Measurements from ENCODE around the gene TMEM51. TPM values are rescaled to one million over a fixed set of nuclear protein-coding genes. Genes with fewer than 3 reads are reported as not detected.

Gene TMEM51
- total and polyA plus RNA-seq, 2 of the 4 experiments (the other 2 are of a cell fraction): 2.7 to 10.2 TPM

DNA sequence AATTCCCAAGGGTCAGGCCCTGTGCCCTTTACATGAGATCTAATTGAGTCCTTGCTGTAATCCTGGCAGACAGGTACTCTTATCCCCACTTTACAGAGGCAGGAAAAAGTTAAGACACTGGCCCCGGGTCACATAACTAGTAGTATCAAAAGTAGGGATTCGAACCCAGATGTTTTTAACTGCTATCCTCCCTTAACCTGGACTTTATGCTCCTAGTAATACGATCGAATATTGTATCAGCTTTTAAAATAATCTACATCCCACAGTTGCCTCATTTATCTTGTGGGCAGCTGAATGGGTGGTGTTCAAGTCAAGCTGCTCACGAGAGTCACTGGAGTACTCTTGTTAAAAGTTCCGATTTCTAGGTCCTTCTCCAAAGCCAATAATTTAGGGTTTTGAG is 25.5 kb upstream of the TMEM51 start:
- H2BK15ac ChIP-seq (ENCODE audit: low read depth, low read length): no peak overlapping the region
- H3K14ac ChIP-seq (replicated peaks; ENCODE audit: low read depth, low read length): no peak overlapping the region
- no CpG with 5 or more reads among the region's 6 CpGs for WGBS, 2 experiments (ENCODE audit: extremely low coverage in 2 of 2, insufficient read length in 1 of 2)
- H3K36me3 ChIP-seq (ENCODE audit: control insufficient read depth, insufficient read depth, low read length): no peaks in the 10 kb centered on the region
- no peak overlapping the region for H4K91ac ChIP-seq (ENCODE audit: insufficient read depth, low read depth, low read length)
- no peaks in the 10 kb centered on the region; the same call in 1 of the 2 replicates for H4K20me1 ChIP-seq (ENCODE audit: insufficient read depth, low read length)
- no peak overlapping the region for H4K8ac ChIP-seq (ENCODE audit: low read depth in 2 of 2, low read length in 2 of 2)
- no peak overlapping the region for H2AFZ ChIP-seq (replicated peaks; ENCODE audit: low read length, poor library complexity)
- no peak overlapping the region for H3K9ac ChIP-seq (ENCODE audit: low read depth, low read length)
- intact Hi-C loops (cut with micrococcal nuclease): loop anchor here (1.0 kb wide), 2 partner anchors 144 to 176 kb away; no protein-coding TSS in a partner anchor
- no peak overlapping the region for H3K4me3 ChIP-seq (ENCODE audit: insufficient read depth, low read depth, low read length)
- H2BK5ac ChIP-seq (ENCODE audit: low read depth, low read length, poor library complexity, severe bottlenecking): no peak overlapping the region
- no peak overlapping the region for H2BK120ac ChIP-seq (ENCODE audit: low read depth, low read length)
- no peak overlapping the region for H4K5ac ChIP-seq (ENCODE audit: low read depth, low read length)
- H2AK9ac ChIP-seq (replicated peaks; ENCODE audit: low read depth, low read length, poor library complexity): no peak overlapping the region
- no peak overlapping the region for H3K4ac ChIP-seq (ENCODE audit: low read depth, low read length)
- no peak overlapping the region for H3K4me2 ChIP-seq (ENCODE audit: low read depth, low read length)
- H3K9me1 ChIP-seq (ENCODE audit: insufficient read depth, low read length): no peaks in the 10 kb centered on the region
- no peak overlapping the region for H3K18ac ChIP-seq (ENCODE audit: low read depth, low read length)
- H3K27ac ChIP-seq (ENCODE audit: insufficient read depth, low read length): no peak overlapping the region
- H3K79me1 ChIP-seq (ENCODE audit: low read depth in 1 of 2, low read length in 2 of 2): no peaks in the 10 kb centered on the region
- ATAC-seq (ENCODE audit: low read depth) (no peak), DNase-seq (no peak)
- ChIA-PET POLR2A (ENCODE audit: unreplicated experiment) (no interaction called here), CTCF (interaction anchor here (0.8 to 1.9 kb wide), 15 partner anchors 9 to 192 kb away, joined by 3 to 18 read pairs (median 4); partner anchors contain the start of gene TMEM51)
- BruUV-seq (replicated peaks): no TSS peak
- dilution Hi-C loops (cut with HindIII; ENCODE audit: low sequenced_read_pairs, unreplicated experiment): no loop called here
- no peak overlapping the region for H2AK5ac ChIP-seq (ENCODE audit: low read depth, low read length)
- TF ChIP-seq, protein P1, sequence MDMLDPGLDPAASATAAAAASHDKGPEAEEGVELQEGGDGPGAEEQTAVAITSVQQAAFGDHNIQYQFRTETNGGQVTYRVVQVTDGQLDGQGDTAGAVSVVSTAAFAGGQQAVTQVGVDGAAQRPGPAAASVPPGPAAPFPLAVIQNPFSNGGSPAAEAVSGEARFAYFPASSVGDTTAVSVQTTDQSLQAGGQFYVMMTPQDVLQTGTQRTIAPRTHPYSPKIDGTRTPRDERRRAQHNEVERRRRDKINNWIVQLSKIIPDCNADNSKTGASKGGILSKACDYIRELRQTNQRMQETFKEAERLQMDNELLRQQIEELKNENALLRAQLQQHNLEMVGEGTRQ (IDR thresholded peaks at IDR 0.05; ENCODE audit: low read depth, low read length): no peak
- no peak for TF ChIP-seq CHD1 (IDR thresholded peaks at IDR 0.05; ENCODE audit: low read depth, low read length)
- no peak for TF ChIP-seq MXI1 (IDR thresholded peaks at IDR 0.05; ENCODE audit: borderline replicate concordance, low read depth, low read length)
- TF ChIP-seq RFX5 (IDR thresholded peaks at IDR 0.05; ENCODE audit: low read depth, low read length): no peak
- TF ChIP-seq MAFK (IDR thresholded peaks at IDR 0.05; ENCODE audit: low read depth, low read length): no peak
- TF ChIP-seq, protein P2, sequence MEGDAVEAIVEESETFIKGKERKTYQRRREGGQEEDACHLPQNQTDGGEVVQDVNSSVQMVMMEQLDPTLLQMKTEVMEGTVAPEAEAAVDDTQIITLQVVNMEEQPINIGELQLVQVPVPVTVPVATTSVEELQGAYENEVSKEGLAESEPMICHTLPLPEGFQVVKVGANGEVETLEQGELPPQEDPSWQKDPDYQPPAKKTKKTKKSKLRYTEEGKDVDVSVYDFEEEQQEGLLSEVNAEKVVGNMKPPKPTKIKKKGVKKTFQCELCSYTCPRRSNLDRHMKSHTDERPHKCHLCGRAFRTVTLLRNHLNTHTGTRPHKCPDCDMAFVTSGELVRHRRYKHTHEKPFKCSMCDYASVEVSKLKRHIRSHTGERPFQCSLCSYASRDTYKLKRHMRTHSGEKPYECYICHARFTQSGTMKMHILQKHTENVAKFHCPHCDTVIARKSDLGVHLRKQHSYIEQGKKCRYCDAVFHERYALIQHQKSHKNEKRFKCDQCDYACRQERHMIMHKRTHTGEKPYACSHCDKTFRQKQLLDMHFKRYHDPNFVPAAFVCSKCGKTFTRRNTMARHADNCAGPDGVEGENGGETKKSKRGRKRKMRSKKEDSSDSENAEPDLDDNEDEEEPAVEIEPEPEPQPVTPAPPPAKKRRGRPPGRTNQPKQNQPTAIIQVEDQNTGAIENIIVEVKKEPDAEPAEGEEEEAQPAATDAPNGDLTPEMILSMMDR (conservative IDR thresholded peaks at IDR 0.05; ENCODE audit: low read depth, low read length): no peak
- no peak for TF ChIP-seq RAD21 (IDR thresholded peaks at IDR 0.05; ENCODE audit: low read length)
- in situ Hi-C loops (cut with MboI; ENCODE audit: low sequenced_read_pairs): no loop called here
- peaks cover 5% of the 10 kb centered on the region for H3K9me3 ChIP-seq (ENCODE audit: control insufficient read depth, insufficient read depth, low read length)
- H3K4me1 ChIP-seq (ENCODE audit: control insufficient read depth, insufficient read depth, low read length): no peaks in the 10 kb centered on the region
- H3K23ac ChIP-seq (ENCODE audit: low read depth, low read length): no peak overlapping the region
- no peak overlapping the region for H2BK20ac ChIP-seq (ENCODE audit: low read depth, low read length)
- H3K27me3 ChIP-seq (ENCODE audit: control insufficient read depth, insufficient read depth, low read length): peaks cover 18% of the 10 kb centered on the region; the same call in 1 of the 2 replicates
- H3K56ac ChIP-seq (ENCODE audit: extremely low read depth, insufficient read depth, low read length): no peak overlapping the region

Data from IMR-90 (cell line).